Suppressor macrophage (primary cell): ENCODE data around the gene TENM4.

Source experiments
- DNase-seq, 4 experiments: peaks; one replicate each; pipeline ENCODE4 v3.0.0-alpha.2; 2020 to 2022

The TENM4 gene

DNA sequence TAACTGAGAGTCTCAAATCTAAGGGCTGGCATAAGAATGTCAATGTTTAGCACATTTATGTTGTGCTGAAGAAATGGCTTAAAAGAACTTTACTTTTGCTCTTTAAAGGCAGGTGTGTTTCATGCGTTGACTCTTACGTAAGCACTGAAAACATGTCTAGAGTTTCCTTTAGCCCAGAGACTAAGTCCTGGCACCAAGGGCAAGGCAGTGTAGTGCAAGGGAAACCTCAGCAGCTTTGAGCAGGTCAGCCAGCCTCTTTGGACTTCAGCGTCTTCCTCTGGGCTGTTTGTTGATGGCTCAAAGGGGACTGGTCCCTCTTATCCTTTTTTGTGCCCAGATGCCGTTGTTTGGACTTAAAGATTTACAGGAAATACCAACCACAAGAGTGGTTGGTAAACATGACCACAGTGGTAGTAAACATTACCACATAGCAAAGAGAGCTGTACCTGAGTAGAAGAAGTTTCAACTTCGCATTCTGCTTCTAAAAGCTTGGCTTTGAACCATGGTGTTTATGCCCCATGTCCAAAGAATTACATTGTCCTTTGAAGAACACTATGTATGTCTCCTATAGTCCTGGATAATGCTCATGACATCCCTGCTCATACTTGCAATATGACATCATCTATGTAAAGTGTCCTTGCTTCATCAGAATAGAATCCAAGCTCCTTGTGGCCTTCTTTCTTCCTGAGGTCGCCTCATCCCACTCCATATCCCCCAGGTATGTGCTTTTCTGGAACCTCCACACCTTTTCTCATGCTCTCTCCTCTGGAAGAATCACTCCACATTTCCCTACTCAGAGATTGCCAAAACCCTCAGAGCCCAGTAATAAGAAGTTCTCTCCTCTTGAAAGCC lies 23.5 kb downstream of the TENM4 start:
- no peak for DNase-seq

DNA sequence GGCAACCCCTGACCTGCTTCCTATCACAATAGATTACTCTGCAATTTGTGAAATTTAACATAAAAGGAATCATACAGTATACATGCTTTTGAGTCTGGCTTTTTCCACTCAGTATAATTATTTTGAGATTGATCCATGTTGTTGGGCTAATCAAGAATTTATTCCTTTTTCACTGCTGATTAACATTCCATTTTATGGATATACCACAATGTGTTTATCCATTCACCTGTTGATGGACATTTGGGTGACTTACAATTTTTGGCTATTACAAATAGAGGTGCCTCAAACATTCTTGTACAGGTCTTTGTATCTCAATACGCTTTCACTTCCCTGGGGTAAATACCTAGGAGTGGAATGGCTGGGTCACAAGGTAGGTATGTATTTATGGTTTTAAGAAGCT lies 24.9 kb downstream of the TENM4 start:
- no peak for DNase-seq

DNA sequence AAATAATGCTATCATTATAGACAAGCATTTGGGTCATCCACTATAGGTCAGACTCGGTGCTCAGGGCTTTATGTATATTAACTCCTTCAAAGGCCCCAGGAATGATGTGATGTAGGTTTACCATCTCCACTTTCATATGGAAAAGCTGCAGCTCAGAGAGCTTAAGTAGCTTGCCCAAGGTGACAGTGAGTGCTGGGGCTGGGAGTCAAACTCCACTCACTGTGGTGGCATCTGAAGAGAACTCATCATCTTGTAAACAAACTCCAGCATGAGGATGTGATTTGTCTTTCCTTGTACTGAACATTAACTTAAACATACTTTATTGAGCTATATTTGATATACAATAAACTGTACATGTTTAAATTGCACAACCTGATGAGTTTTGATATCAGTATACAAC lies 25.4 kb downstream of the TENM4 start:
- DNase-seq = no peak

DNA sequence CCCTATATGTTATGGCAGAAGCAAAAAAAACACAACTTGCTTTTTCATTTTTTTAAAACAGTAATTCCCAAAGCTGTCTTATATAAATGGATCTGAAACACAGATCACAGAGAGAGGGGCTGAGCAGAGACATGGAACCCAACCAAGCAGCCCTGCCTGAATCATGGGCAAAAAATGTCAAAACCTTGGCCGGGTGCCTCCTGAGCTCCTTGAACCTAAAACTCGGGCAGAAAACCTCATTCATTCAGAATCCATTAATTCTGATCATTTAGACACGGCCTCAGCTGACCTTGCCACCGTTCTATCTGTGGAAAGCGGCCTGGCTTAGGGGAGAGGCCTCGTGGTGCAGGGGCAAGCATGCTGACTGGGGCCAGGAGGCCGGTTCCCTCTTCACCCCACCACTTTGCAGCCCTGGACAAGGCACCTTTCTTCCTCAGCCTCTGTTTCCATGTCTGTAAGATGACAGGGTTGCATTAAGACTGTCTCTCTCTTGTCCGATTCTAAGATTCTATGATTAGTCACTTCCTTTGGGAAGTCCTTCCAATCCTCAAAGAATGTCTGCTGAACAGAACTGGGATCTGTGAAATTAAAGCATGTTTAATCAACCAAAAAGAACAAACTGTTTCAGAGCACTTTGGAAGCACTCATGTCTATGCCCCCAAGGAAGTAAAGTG lies 26.0 kb downstream of the TENM4 start:
- DNase-seq = no peak

DNA sequence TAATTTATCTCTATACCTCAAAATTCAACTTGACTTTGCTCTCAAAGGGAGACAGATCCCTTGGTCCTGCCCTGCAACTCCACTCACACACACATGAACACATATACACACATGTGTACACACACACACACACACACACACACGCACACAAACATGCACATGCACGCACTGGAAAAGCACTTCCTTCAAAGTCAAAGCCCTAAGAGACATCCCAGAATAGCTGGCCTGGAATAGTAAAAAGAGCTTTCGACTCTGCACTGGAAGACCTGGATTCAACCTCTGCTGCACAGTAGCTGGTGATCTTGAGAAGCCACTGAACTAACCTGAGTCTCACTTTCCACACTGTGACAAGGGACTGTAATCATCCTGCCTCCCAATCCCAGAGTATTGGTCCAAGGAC lies 26.8 kb downstream of the TENM4 start:
- no peak for DNase-seq

DNA sequence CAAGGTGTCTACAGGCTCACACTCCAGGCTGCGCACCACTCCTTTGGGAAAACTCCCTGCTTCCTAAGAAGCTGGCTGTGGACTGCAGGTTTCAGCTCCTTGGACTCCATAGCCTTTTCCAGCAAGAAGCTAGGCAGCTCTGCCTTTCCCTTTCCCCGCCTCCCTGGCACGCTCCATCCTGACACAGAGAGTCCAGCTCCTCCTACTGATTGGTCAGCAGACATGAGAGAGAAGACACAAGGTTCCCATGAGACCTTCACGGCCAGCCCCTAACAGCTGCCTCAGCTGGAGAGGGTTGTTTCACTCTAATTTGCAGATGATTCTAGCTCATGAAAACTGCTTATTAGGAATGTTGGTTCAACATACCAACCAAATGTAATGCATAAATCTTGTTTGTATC lies 27.6 kb downstream of the TENM4 start:
- no peak for DNase-seq

DNA sequence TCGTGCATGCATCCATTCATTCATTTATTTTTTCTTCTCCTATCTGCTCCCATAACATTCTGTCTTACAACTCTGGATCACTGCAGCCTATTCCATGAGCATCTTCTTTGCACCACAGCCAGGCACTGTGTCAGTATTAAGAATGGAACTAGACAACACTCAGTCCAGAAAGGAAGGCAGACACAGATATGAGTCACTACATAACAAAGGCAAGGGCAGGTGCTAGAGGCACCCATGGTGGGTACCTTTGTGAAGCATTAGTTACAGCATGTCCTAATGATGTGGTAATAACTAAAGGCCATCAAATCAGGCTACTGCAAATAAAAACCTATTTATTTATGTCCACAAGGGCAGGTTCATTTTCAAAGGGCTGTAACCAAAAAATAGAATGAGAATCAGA lies 28.1 kb downstream of the TENM4 start:
- DNase-seq = no peak

DNA sequence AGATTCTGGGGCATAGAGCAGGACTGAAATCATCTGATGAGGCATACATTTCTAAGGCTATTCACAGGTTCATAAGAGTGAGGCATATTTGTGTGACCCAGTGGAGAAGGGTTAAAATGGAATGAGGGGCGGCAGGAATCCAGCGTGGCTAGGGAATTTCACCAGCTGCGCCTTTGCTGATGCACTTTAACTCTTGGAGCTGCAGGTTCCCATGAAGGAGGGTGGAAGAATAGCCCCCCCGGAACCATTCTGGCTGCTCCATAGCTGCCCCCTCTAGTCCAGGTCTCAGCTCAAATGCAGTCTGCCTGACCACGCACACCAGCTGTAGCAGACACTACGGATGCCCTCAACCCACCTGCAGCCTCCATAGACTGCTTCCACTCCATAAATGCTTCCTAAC lies 31.5 kb downstream of the TENM4 start:
- DNase-seq = no peak

DNA sequence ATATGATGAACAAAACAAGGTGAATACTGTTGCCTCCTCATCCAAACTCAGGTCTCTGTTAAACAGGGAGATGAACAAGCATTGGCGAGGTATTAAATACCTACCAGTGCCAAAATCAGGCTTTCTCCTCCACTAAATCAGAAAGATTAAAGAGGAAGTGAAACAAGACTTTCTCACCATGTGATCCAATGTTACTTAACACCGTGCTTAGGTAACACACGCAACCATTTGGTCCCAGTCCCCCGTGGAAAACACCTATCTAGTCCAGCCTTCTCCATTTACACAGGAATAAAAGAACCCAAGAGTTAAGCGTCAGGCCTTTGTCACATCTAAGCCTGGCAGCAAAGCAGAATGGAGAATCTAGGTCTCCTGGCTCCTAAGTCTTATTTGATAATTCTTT lies 34.5 kb downstream of the TENM4 start:
- peak in 2 of 4 experiments; percentile 26 to 39 for DNase-seq

DNA sequence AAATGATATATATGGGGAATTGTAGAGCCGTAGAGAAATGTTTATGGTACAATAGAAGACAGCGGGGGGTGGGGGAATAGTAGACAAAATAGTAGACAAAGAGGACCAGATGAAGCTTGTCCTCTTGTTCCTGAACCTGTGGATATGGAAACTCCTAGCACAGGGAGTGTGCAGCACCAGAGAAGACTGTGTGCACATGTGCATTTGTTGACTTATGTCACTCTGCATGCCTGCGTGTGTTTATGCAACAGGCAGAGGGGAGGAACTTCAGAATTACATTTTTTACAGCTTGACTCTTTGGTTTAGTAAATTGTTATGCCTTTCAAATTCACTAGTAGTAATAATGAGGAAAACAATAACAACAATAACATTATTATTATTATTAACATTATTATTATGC lies 36.0 kb downstream of the TENM4 start:
- DNase-seq = peak in 2 of 4 experiments; percentile 2 to 7

DNA sequence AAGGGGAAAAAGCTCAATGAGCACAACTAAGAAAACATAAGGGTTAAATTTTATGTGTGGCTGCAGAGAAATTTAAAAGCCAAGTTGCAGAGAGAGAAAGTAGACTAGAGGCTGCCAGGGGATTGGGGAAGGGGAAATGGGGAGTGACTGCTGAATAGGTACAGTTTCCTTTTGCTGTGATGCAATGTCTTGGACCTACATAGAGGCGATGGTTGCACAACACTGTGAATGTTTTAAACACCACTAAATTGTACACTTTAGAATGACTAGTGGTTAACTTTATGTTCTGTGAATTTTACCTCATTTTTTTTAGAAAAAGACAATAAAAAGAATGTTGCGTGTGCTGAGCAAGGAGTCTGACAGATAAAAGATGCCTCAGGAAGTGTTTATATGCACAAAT lies 36.5 kb downstream of the TENM4 start:
- peak in 2 of 4 experiments; percentile 20 to 31 for DNase-seq

DNA sequence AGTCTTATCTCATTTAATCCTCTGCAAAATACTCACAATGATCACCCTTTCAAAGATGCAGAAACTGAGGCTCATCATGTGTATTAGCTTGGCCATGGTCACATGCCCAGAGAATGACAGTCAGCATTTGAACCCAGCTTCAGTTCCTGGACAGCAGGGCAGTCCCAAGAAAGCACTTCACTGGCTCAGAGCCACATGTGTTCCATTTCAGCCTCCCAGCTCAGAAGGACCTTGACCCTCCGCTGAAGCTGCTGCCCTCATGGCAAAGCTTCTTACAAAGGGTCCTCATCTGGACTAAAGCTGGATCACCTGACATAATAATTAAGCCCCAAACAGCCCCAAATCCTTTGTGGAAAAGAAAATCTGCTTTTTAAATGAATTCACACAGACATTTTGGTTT lies 37.0 kb downstream of the TENM4 start:
- no peak for DNase-seq

DNA sequence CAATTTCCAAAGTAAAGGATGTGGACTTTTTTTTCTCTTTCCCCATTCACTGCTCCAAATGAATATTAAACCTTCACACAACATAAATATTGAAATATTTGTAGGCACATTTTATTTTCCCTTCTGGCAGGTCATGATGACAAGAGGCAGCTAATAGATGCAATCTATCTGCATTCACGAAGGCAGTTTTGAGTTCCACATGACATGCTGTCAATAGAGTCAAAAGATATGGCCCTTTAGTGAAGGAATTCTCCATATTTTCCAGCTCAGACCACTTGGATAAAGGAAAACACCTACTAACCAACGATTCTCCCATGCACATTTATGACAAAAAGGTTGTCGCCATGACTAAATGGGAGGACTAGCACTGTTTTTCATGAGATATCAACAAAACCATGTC lies 37.9 kb downstream of the TENM4 start:
- DNase-seq = no peak

DNA sequence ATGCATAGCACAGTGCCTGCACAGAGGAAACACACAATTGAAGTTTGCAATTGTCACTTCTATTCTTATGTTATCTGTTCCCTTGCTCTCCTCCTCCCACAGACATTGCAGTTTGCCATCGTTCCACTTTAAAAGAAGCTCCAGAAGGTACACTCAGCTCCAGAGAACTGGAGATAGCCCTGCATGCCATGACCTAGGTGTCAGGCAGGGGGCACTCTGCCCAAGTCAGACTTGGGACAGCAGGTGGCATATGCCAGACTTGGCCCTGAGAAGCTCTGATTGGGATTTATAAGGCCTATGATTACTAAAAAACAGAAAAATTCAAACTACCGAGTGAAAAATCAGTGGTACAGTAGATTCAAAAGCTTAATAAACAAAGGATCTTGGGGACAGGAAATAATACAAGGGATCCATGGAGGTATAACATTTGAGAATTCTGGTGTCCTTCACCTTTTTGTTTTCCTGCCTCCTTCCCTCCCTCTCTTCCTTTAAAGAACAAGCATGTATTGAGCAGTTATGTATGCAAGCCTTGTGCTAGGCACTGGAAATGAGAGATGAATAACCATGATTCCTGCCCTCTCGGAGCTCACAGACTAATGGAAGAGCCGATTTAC lies 40.0 kb downstream of the TENM4 start:
- DNase-seq = peak; percentile 34 to 59 (median 40)

DNA sequence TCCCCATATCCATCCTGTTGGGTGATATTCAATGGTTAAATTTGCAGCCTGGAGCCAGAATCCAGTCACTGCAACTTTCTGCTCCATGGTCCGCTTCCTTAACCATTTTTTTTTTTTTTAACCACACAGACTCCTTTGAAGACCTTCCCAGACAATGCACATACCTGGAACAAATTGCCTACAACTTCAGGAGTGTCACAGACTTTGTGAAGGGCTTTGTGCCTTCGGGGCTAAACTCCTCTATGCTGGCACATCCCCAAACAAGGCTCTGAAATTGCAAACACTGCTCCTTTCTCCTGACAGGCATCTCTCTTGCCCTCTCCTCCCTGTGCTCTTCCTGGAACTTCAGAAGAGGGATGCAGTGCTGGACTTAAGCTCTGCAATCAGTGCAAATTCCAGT lies 40.6 kb downstream of the TENM4 start:
- no peak for DNase-seq

DNA sequence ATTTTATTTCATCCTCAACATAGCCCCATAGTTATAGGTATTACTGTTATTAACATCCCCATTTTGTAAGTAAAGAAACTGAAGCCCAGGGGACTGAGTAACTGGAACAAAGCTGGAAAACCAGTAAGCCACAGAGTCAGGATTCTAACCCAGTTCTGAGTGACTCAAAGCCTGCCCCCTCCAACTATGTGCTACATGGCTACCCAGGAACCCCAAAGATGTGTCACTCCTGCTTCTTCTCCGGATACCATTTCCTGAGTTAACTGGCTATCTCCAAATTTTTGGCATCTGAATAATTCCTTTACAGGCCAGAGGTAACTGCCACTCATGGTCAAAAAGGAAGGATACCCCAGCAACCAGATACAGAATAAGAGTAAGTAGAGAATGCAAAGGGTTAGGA lies 43.6 kb downstream of the TENM4 start:
- DNase-seq = no peak

DNA sequence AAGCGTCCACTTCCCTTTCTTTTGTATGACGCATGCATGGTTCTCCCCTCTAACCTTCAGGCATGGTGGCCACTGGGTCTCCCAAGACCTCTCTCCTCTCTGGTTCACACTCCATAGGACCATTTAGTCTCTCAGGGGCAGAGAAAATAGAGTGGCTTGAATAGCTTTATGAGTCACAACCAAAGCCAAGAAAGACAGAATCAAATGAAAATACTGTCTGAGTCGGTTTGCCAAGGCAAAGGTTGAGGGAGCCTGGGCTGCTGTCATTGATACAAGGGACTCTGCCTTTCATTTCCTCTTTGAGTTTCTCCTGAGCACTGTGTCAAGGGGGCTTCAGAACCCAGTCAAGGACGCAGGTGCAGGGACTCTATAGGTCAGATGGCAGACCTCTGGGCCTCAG lies 44.2 kb downstream of the TENM4 start:
- no peak for DNase-seq

DNA sequence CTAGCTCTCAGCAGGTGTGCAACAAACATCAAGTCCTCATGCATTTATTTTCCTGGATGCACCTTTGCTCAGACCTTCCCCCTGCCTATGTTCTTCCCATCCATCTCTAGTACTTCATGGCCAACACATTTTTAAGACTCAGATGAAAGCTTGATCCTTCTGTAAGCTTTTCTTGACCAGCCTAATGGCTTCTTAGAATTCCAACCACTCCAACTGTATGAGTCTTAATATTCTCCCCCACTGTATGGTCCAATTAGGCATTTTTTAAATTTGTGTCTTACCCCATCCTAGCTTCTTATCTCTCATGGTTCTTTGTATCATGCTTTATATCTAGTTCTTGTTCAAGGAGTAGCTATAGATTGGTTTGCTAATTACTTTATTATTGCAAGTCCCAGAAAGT lies 44.8 kb downstream of the TENM4 start:
- DNase-seq = no peak

DNA sequence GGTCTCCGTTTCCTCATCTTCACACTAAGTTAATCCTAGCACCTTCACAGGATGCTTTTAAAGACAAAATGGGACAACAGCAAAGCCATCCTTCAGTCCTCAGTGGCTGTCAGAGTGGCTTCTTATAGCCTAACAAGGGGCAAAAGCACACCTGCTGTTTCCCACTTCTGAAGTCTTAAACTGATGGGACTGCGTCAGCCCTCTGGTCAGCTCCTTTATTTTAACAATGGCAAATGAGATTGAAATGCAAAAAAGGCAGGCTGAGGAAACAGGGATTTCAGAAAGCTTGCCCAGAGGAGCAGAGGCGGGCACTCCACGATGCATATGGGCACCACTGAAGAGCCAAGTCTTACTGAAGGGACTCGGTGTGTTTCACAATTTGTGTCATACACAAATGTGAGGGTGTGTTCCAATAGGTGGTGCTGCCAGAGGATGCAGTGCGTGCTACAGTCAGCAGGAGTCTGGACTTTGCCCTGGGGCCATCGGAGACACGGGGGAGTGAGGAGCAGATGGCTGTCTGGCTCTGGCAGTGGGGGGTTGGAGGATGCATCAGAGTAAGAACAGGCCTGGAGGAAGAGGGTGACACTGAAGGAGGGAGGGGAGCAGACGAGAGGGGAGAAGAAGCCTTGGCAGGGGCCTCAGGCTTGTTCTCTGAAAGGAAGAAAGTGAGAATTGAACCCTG lies 47.3 kb downstream of the TENM4 start:
- no peak for DNase-seq

DNA sequence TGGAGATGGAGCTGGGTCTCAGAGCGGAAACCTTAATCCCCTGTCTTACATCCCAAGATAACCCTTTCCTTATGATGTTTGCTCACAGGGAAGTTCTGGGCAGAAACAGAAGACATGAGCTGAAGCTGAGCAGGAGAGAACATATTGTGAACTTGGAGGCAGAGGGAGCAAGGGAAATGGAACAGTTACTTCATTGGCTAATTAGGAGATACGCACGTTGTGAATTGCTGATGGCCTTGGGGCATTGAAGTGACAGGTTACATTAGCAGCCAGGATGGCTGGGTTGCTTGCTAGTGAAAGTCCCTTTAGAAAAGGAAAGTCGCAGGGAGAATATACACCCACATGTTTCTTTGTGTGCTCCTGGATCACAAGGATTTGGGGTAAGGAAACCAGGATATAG lies 48.7 kb downstream of the TENM4 start:
- no peak for DNase-seq

DNA sequence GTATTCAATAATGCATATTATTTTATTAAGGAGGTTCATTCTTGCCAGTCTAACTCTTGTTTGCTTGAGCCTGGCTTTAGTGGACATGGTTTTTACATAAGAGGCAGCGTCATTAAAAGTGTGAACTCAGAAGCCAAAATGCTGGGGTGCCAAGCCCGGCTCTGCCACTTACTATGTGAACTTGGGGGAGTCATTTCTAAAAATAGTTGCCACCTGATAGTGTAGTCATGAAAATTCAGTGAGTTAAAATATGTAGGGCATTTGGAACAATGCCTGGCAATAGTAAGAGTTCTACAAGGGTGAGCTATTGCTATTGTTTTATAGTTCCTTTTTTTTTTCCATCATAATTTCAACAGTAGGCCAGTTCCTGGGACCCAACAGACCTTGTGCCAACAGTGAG lies 49.9 kb downstream of the TENM4 start:
- DNase-seq = peak in 2 of 4 experiments; percentile 1 to 41

DNA sequence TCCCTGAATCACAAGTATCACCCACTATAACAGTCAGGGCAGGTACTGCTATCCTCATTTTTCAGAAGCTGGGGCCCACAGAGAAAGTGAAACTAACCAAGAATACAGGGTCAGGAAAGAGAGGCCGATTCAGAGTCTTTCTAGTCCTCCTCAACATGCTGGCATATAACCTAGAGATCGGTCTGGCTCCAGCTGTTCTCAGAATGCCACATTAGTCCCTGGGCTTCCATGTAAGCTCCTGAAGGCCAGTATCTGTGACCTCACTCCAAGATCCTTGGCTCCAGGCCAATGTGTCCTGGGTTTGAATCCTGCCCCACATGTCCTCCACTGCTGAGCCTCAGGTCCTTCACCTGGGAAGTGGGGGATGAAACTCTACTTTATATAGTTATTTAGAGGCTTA lies 50.4 kb downstream of the TENM4 start:
- no peak for DNase-seq

DNA sequence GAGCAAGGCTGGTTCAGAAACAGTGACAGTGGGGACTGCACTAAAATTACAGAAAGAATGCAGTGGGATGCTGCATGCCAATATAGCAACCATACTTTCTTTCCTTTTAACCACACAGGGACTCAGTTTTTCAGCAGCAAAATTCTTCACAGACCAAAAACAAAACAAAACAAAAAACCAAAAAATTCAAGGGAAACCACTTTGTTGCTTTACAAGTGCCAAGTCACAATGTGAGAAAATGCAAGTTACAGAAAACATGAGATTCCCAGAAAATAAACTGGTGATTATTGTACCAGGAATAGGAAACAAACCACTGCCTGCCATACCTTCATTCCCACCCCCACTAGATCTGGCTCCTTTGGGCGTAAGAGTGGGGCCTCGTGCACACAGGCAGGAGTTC lies 52.6 kb downstream of the TENM4 start:
- no peak for DNase-seq
